ENCODE data around the gene TTC32.
"Not testable (repeated sequence)": the region's sequence is repeated elsewhere in the genome, so short reads cannot be mapped to it uniquely, and the experiment has no call there.

TTC32 gene

DNA sequence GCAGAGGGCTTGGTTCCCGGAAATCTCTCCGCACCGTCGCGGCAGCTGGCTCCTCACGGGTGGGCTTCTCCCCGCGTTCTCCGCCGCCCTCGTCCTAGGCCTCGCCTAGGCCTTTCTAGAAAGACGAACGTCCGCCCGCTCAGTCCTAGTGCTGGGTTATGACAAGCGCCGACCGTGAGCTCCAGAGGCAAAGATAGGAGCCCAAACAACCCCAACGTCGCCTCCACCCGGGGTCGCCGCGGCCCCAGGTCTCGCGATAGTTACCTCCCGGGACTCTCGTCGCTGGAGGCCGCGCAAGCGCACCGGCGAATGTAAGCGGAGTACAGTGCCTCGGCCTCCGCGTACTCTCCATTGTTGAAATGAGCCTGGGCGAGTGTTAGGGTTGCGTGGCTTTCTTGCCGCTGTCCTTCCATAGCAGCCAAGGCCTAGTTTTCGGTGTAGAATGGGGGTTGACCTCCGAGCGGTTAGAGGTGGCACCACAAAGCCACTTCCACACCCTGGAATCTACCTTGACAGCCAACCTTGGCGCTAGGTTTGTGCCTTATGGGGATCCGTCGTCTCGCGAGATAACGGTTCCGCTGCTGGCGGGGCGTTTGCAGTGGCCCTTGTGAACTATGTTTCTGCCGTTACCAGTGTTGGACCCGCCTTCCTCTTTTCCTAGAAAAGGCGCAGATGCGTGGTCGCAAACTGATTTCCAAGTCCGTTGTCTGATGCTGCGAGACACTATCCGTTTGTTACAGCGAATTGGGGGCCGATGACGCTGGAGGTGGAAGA, at the start of gene TTC32:
Gene TTC32 (minus strand): TSS at position 542 of the 774 bp plus-strand sequence. CDS start 129 bp downstream, at position 413.
- peak; percentile 93 for DNase-seq

DNA sequence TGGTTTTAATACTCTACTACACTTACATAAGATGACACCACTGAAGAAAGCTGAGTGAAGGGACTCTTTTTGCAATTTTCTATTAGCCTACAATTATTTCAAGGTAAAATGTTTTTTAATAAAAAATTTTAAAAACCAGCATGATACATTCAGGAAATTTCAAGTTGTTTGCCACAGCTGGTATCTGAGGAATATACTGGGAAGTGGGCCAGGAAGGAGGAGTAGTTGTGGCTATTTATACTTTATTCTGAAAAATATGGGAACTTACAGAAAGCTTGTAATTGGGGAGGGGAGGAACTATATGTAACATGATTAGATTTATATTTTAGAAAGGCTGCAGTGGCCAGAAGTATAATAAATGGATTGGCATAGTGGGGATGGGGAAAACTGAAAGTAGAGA, 47.3 kb upstream of the TTC32 start:
- DNase-seq, result no peak

- no peak for DNase-seq
Observed at GRCh38 chr2:19947184-19947940, 45.6 kb upstream of the TTC32 start.

DNA sequence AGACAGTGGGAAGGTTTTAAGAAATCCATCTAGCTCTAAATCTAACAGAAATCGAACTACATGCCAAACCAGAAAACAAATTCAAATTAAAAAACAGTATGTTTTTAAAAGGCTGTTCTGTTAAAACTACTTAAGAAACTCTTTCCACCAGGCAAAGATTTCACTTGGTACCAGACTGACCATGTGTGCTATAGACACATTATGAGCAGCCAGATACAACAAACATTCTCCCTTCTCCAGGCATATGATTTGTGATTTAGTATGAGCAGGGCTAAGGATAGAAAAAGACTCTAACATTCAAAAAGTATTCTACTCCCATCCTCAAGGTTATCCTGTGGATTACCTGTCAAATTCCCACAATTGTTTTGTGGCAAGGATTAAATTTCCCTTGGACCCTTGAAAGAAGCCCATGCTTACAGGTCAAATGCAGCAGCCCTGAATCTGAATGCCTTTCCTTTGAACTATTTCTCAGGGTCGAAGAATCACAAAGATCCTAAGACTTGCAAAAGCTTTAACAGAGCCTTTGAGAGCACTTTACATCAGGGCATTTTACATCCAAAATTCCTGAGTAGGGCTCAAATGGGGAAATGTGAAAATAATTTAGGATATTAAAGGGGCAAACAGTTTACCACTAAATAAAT, 42.5 kb upstream of the TTC32 start:
- DNase-seq, result no peak

DNA sequence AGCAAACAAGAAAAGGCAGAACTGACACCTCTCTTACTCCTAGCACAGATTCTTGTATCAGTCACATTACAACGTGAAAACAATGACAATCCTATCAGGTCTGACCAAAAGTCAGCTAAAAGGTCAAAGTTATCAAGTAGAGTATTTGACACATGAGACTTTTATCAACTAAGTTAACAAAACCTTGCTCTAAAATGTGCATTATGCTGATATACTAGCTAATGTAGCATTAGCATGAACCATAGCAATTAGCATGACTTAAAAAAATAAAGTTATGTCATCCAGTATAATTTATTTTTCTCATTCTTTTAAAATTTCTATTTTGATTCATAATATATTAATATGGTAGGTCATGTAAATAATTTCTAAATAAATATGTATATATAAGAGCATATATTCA, 41.4 kb upstream of the TTC32 start:
- no peak for DNase-seq

GRCh38 chr2:19942199-19942598, 40.4 kb upstream of the TTC32 start:
- DNase-seq, result no peak

DNA sequence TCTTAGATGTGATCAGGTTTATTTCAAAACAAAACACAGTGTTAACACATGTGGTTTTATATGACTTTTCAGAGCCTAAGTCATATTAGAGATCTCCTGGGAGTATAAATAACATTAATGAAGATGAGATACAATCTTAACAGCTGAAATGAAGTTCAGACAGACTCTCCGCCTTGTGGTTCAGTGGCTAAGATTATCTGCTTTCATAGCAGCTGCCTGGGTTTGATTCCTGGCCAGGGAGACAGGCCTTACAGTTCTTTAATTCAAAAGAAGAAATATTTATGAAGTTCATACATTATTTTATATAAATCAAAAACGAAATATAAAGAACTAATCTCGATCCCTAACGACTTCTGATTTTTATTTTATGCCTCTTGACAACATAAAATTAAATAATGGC, 35.2 kb upstream of the TTC32 start:
- DNase-seq, result no peak

- no peak for DNase-seq
Observed at GRCh38 chr2:19936203-19936602, 34.4 kb upstream of the TTC32 start.

DNA sequence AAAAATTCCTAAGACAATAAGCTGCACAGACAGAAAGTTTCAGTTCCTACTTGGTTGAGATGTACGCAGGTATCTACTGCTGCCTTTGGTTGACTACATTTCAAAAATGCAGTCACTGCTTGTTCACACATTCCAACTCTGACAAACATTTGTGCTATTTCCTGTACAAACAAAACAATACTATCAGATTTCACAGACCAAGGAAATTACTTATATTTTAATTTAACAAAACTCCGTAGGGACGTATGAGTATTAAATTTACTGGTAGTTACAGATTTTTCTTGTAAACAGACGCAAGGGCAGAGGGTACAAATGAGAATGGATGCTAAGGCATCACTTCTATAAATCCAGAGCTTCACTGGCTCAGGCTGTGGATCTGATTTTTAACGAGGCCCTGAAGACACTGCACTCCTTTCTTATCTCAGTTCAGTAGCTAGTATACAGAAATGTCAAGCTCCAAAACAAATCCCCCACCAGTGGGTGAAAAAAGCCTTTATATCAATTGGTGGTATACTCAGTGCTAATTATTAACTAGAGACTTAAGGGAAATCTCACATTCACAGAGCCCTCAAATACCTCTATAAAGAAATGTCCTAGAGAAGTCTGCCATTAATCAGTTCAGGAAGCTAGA, 31.7 kb upstream of the TTC32 start:
- no peak for DNase-seq

- DNase-seq, result no peak
Observed at GRCh38 chr2:19932928-19933327, 31.1 kb upstream of the TTC32 start.

DNA sequence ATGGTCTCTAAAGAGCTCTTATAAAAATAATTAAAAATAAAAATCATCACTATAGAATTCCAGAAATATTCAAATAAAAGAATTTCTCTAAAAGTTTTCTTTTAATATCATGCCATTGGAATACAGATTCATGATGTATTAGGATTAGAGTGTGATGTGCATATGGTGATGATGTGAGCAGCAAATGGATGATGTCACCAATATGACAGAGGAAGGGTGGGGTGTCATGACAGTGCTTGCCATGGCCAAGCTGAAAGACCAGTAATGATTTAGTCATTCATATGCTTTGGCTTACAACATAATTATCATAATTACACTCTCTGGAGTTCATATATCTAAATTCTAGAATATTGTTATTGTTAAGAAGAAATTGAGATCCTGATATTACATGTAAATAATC, 27.4 kb upstream of the TTC32 start:
- DNase-seq, result no peak

DNA sequence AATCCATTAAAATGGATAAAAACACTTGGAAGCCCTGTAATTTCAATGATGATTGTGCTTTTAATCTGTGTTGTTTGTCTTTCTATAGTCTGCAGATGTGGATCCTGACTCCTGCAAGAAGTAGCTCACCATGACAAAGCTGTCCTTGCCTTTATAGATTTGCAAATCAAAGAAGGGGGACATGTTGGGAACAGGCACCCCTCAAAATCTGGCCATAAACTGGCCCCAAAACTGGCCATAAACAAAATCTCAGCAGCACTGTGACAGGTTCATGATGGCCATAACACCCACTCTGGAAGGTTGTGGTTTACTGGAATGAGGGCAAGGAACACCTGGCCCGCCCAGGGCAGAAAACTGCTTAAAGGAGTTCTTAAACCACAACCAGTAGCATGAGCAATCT, 26.0 kb upstream of the TTC32 start:
- not testable (repeated sequence) for DNase-seq

GRCh38 chr2:19924526-19924925, 22.7 kb upstream of the TTC32 start:
- not testable (repeated sequence) for DNase-seq

DNA sequence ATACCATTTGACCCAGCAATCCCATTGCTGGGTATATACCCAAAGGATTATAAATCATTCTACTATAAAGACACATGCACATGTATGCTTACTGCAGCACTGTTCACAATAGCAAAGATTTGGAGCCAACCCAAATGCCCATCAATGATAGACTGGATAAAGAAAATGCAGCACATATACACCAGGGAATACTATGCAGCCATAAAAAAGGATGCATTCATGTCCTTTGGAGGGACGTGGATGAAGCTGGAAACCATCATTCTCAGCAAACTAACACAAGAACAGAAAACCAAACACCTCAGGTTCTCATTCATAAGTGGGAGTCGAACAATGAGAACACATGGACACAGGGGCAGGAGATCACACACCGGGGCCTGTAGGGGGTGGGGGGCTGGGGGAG, 20.4 kb upstream of the TTC32 start:
- not testable (repeated sequence) for DNase-seq

- DNase-seq, result no peak
Observed at GRCh38 chr2:19916385-19916950, 14.7 kb upstream of the TTC32 start.

DNA sequence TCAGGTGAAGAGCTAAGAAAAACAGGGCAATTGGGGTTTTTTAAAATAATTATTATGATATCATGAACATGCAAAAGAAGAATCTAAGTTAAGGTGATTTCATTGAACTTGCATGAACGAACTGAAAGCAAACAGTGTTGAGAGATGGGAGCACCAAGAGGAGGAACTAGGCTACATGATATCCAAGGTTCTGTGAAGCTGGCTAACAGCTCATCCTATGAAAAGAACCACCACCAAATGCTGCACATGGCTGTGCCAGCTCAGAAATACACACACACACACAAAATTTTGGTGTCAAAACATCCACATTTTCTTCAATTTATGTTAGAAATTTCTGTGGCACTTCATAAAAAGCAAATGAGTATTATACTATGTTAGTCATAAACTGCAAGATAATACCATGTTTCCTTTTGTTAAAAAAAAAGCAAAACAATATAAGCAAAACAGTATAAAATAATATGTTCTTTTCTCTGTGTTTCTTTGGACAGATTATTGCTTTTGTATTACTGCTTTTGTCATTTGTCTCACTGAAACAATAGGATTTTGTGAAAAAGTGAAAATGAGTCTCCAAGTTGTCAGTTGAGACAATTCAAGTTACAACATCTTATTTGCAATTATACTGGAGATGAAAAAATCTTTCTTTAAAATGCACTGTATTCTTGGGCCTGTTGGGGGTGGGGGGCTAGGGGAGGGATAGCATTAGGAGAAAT, 12.6 kb upstream of the TTC32 start:
- no peak for DNase-seq

DNA sequence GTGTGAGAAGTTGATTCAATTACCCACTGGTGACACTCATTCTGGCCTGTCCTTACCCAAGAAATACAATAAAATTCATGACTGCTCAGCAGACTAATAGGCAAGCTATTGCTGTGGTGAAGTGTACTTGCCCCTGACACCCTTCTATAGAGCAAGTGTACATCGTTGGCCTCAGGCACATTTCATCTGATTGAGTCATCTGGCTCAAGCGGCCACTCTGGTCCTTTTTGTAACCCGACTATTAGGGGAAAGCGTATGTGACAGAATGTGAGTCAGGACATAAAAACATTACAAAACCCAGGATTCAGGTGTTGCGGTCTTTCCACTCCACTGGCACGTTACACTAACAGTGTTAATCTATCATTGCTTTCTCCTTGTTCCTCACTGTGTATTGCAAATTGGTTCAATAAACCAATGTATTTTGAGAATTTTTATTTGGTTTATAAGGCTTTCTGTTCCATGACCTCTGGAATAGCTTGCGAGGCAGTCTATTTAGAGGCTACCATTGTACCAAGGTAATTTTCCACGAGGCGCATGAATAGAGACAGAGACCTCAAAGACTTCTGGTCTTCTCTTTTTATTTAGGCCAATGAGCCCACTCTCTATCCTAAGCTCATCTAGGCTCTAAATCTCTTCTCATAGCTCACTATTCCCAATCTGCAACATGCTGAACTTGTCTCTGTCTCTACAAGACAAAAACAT, 10.2 kb upstream of the TTC32 start:
- DNase-seq, result no peak

GRCh38 chr2:19902216-19902740, 495 bp upstream of the TTC32 start:
- DNase-seq, result no peak

DNA sequence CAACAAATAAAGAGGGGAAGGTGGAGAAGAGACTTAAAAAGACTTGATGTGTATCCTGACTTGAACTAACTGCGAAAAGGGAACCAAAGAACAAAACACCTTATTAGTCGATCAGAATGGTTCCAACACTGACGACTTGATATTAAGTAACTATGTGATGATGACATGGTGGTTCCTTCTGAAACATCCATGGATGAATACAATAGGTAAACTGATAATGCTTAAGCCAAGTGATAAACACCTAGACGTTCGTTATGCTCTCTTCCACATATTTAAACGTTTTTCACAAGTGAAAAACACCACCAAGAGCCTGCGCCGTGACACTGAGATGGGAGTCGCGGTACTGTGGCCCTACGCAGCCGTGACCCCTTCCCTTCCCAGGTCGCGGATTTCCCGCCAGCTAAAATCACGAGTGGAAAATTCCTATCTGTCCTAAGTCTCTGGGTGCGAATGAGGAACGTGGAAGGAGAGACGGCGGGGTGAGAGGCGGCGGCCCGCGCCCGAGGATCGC, 797 bp downstream of the TTC32 start:
- DNase-seq, result no peak

- DNase-seq, result peak; percentile 12
Observed at GRCh38 chr2:19899985-19900930, 1.5 kb downstream of the TTC32 start.

Data from MV-4-11 (cell line).